ENCODE results near the gene PLA2G7.
"Not testable (repeated sequence)": the region's sequence is repeated elsewhere in the genome, so short reads cannot be mapped to it uniquely, and the experiment has no call there.

PLA2G7 gene

GRCh38 chr6:46773201-46773855 lies 38.2 kb upstream of the PLA2G7 start:
- Histone ChIP-seq H3K27ac (ENCODE audit: insufficient read depth in 1 of 2, low read depth in 1 of 2, low read length in 2 of 2, poor library complexity in 1 of 2, severe bottlenecking in 2 of 2) (no peak overlapping the region), H3K4me3 (ENCODE audit: control insufficient read depth in 1 of 7, extremely low read depth in 1 of 7, insufficient read depth in 4 of 7, low read depth in 2 of 7, low read length in 6 of 7) (no peak overlapping the region), H3K36me3 (ENCODE audit: control insufficient read depth in 4 of 4, insufficient read depth in 4 of 4, low read length in 3 of 4) (no peaks in the 10 kb centered on the region), H3K27me3 (replicated peaks in 2 of 5; ENCODE audit: control insufficient read depth in 4 of 5, insufficient read depth in 5 of 5, low read length in 4 of 5) (no peaks in the 10 kb centered on the region), H3K4me1 (ENCODE audit: control extremely low read depth in 1 of 4, control insufficient read depth in 4 of 4, insufficient read depth in 4 of 4, low read length in 3 of 4) (peaks cover 0 to 27% (median 5%) of the 10 kb centered on the region in 4 experiments), H3K9me3 (ENCODE audit: control extremely low read depth in 1 of 5, control insufficient read depth in 4 of 5, insufficient read depth in 2 of 5, low read depth in 1 of 5, low read length in 4 of 5) (no peaks in the 10 kb centered on the region)
- no CpG with 5 or more reads among the region's 1 CpG for WGBS (ENCODE audit: insufficient coverage)
- ChIA-PET CTCF (no interaction called here), POLR2A (no interaction called here)
- no peak for DNase-seq

GRCh38 chr6:46772762-46773161 lies 37.6 kb upstream of the PLA2G7 start:
- 33% methylated on average over 1 of the region's 2 CpGs for WGBS (ENCODE audit: insufficient coverage)
- Histone ChIP-seq H3K27me3 (replicated peaks in 2 of 5; ENCODE audit: control insufficient read depth in 4 of 5, insufficient read depth in 5 of 5, low read length in 4 of 5) (no peaks in the 10 kb centered on the region), H3K9me3 (ENCODE audit: control extremely low read depth in 1 of 5, control insufficient read depth in 4 of 5, insufficient read depth in 2 of 5, low read depth in 1 of 5, low read length in 4 of 5) (no peaks in the 10 kb centered on the region), H3K4me1 (ENCODE audit: control extremely low read depth in 1 of 4, control insufficient read depth in 4 of 4, insufficient read depth in 4 of 4, low read length in 3 of 4) (peaks cover 0 to 27% (median 5%) of the 10 kb centered on the region in 4 experiments), H3K4me3 (ENCODE audit: control insufficient read depth in 1 of 7, extremely low read depth in 1 of 7, insufficient read depth in 4 of 7, low read depth in 2 of 7, low read length in 6 of 7) (no peak overlapping the region), H3K27ac (ENCODE audit: insufficient read depth in 1 of 2, low read depth in 1 of 2, low read length in 2 of 2, poor library complexity in 1 of 2, severe bottlenecking in 2 of 2) (no peak overlapping the region), H3K36me3 (ENCODE audit: control insufficient read depth in 4 of 4, insufficient read depth in 4 of 4, low read length in 3 of 4) (no peaks in the 10 kb centered on the region)
- ChIA-PET CTCF (no interaction called here), POLR2A (no interaction called here)
- peak in 2 of 3 donors; percentile 62 to 66 for DNase-seq

DNA sequence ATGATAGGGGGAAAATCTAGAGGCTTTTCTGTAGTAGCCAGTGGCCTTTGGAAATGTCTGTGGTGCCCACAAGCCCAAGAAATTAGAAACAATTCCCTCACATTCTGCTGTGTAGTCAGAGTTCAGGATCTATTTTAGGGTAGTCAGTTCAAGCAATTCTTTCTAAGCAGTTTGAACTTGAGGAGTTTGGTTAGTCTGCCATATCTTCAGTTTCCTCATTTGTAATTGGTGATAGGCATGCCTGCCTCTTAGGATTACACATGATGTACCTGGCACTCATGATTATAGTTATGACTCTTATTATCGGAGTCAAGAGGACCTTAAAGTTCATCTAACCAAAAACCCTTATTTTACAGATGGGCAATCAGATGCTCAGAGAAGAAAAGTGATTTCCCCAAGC lies 36.8 kb upstream of the PLA2G7 start:
- Histone ChIP-seq H3K36me3 (ENCODE audit: control insufficient read depth in 4 of 4, insufficient read depth in 4 of 4, low read length in 3 of 4) (no peaks in the 10 kb centered on the region), H3K4me1 (ENCODE audit: control extremely low read depth in 1 of 4, control insufficient read depth in 4 of 4, insufficient read depth in 4 of 4, low read length in 3 of 4) (peaks cover 0 to 27% (median 5%) of the 10 kb centered on the region in 4 experiments), H3K4me3 (ENCODE audit: control insufficient read depth in 1 of 7, extremely low read depth in 1 of 7, insufficient read depth in 4 of 7, low read depth in 2 of 7, low read length in 6 of 7) (no peak overlapping the region), H3K27me3 (replicated peaks in 2 of 5; ENCODE audit: control insufficient read depth in 4 of 5, insufficient read depth in 5 of 5, low read length in 4 of 5) (no peaks in the 10 kb centered on the region), H3K9me3 (ENCODE audit: control extremely low read depth in 1 of 5, control insufficient read depth in 4 of 5, insufficient read depth in 2 of 5, low read depth in 1 of 5, low read length in 4 of 5) (peaks cover 0 to 3% (median 0%) of the 10 kb centered on the region in 5 experiments), H3K27ac (ENCODE audit: insufficient read depth in 1 of 2, low read depth in 1 of 2, low read length in 2 of 2, poor library complexity in 1 of 2, severe bottlenecking in 2 of 2) (no peak overlapping the region)
- CTCF ChIA-PET, result no interaction called here
- POLR2A ChIA-PET, result no interaction called here
- DNase-seq, result peak in 1 of 3 donors; percentile 26
- WGBS (ENCODE audit: insufficient coverage), result no CpG with 5 or more reads among the region's 1 CpG

DNA sequence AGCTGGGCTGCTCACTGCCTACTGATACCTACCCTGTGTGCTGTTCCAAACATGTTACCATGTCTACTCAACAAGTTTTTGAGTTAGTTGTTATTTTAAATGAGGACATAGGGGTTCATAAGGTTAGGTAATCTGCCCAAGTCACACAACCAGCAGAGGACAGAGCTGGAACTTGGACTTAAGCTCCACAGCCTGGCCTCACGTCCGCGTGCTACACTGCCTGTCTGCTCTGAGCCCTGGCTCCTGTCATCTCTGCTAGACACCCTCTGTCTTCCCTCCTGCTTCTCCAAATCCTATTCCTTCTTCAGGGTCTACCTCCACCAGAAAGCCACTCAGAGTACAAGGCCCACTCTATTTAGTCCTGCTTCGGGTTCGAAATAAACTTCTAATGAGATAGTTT lies 29.8 kb upstream of the PLA2G7 start:
- DNase-seq, result no peak
- Histone ChIP-seq H3K9me3 (ENCODE audit: control extremely low read depth in 1 of 5, control insufficient read depth in 4 of 5, insufficient read depth in 2 of 5, low read depth in 1 of 5, low read length in 4 of 5) (peaks cover 0 to 3% (median 0%) of the 10 kb centered on the region in 5 experiments), H3K4me1 (ENCODE audit: control extremely low read depth in 1 of 4, control insufficient read depth in 4 of 4, insufficient read depth in 4 of 4, low read length in 3 of 4) (no peaks in the 10 kb centered on the region), H3K4me3 (ENCODE audit: control insufficient read depth in 1 of 7, extremely low read depth in 1 of 7, insufficient read depth in 4 of 7, low read depth in 2 of 7, low read length in 6 of 7) (no peak overlapping the region), H3K27ac (ENCODE audit: insufficient read depth in 1 of 2, low read depth in 1 of 2, low read length in 2 of 2, poor library complexity in 1 of 2, severe bottlenecking in 2 of 2) (no peak overlapping the region), H3K36me3 (ENCODE audit: control insufficient read depth in 4 of 4, insufficient read depth in 4 of 4, low read length in 3 of 4) (no peaks in the 10 kb centered on the region), H3K27me3 (replicated peaks in 2 of 5; ENCODE audit: control insufficient read depth in 4 of 5, insufficient read depth in 5 of 5, low read length in 4 of 5) (no peaks in the 10 kb centered on the region)
- CTCF ChIA-PET, result interaction anchor here (1.4 kb wide), 1 partner anchor 33 kb away, joined by 3 read pairs; no protein-coding TSS in a partner anchor
- POLR2A ChIA-PET, result no interaction called here
- WGBS (ENCODE audit: insufficient coverage), result 92% methylated on average over 5 of the region's 5 CpGs

DNA sequence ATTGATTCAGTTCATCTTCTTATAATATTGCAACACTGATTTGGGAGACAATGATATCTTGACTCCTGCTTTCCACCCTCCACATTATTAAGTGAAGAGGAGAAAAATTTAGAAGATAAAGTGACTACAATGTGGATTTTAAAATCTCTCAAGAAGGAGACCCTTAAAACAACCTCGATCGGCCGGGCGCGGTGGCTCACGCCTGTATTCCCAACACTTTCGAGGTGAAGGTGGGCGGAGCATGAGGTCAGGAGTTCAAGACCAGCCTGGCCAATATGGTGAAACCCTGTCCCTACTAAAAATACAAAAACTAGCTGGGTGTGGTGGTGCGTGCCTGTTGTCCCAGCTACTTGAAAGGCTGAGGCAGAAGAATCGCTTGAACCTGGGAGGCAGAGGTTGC lies 29.1 kb upstream of the PLA2G7 start:
- WGBS (ENCODE audit: insufficient coverage), result 97% methylated on average over 10 of the region's 10 CpGs
- H3K9me3 ChIP-seq (ENCODE audit: control extremely low read depth in 1 of 5, control insufficient read depth in 4 of 5, insufficient read depth in 2 of 5, low read depth in 1 of 5, low read length in 4 of 5); H3K36me3 ChIP-seq (ENCODE audit: control insufficient read depth in 4 of 4, insufficient read depth in 4 of 4, low read length in 3 of 4); POLR2A ChIA-PET; H3K27ac ChIP-seq (ENCODE audit: insufficient read depth in 1 of 2, low read depth in 1 of 2, low read length in 2 of 2, poor library complexity in 1 of 2, severe bottlenecking in 2 of 2); H3K4me1 ChIP-seq (ENCODE audit: control extremely low read depth in 1 of 4, control insufficient read depth in 4 of 4, insufficient read depth in 4 of 4, low read length in 3 of 4); H3K27me3 ChIP-seq (replicated peaks in 2 of 5; ENCODE audit: control insufficient read depth in 4 of 5, insufficient read depth in 5 of 5, low read length in 4 of 5); H3K4me3 ChIP-seq (ENCODE audit: control insufficient read depth in 1 of 7, extremely low read depth in 1 of 7, insufficient read depth in 4 of 7, low read depth in 2 of 7, low read length in 6 of 7); CTCF ChIA-PET; DNase-seq: not testable (repeated sequence)

DNA sequence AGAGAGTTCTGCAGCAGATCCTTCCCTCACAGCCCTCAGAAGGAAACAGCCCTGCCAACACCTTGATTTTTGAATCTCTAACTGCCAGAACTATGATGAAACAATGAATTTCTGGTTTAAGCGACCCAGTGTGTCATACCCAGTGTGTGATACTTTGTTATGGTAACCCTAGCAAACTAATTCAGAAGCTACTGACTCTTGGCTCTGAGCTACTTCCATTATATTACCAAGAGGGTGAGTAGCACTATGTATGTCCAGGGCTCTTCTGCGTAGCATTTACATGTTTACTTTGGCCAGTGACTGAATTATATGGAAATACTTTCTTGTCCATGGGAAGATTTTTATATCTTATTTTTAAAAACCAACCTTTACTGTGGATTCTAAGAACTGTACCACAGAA lies 28.3 kb upstream of the PLA2G7 start:
- Histone ChIP-seq H3K4me3 (ENCODE audit: control insufficient read depth in 1 of 7, extremely low read depth in 1 of 7, insufficient read depth in 4 of 7, low read depth in 2 of 7, low read length in 6 of 7) (no peak overlapping the region), H3K27me3 (replicated peaks in 2 of 5; ENCODE audit: control insufficient read depth in 4 of 5, insufficient read depth in 5 of 5, low read length in 4 of 5) (no peaks in the 10 kb centered on the region), H3K4me1 (ENCODE audit: control extremely low read depth in 1 of 4, control insufficient read depth in 4 of 4, insufficient read depth in 4 of 4, low read length in 3 of 4) (no peaks in the 10 kb centered on the region), H3K9me3 (ENCODE audit: control extremely low read depth in 1 of 5, control insufficient read depth in 4 of 5, insufficient read depth in 2 of 5, low read depth in 1 of 5, low read length in 4 of 5) (peaks cover 0 to 3% (median 0%) of the 10 kb centered on the region in 5 experiments), H3K27ac (ENCODE audit: insufficient read depth in 1 of 2, low read depth in 1 of 2, low read length in 2 of 2, poor library complexity in 1 of 2, severe bottlenecking in 2 of 2) (no peak overlapping the region), H3K36me3 (ENCODE audit: control insufficient read depth in 4 of 4, insufficient read depth in 4 of 4, low read length in 3 of 4) (no peaks in the 10 kb centered on the region)
- no CpG with 5 or more reads among the region's 2 CpGs for WGBS (ENCODE audit: insufficient coverage)
- ChIA-PET POLR2A (no interaction called here), CTCF (no interaction called here)
- DNase-seq, result no peak

- WGBS (ENCODE audit: insufficient coverage), result 100% methylated on average over 3 of the region's 3 CpGs
- H3K4me3 ChIP-seq (ENCODE audit: control insufficient read depth in 1 of 7, extremely low read depth in 1 of 7, insufficient read depth in 4 of 7, low read depth in 2 of 7, low read length in 6 of 7), result no peak overlapping the region
These were observed 25.8 kb upstream of the PLA2G7 start for GRCh38 chr6:46760925-46761324.

More at GRCh38 chr6:46760925-46761324, 25.8 kb upstream of the PLA2G7 start:
- Histone ChIP-seq H3K27me3 (replicated peaks in 2 of 5; ENCODE audit: control insufficient read depth in 4 of 5, insufficient read depth in 5 of 5, low read length in 4 of 5) (no peaks in the 10 kb centered on the region), H3K9me3 (ENCODE audit: control extremely low read depth in 1 of 5, control insufficient read depth in 4 of 5, insufficient read depth in 2 of 5, low read depth in 1 of 5, low read length in 4 of 5) (peaks cover 0 to 2% (median 0%) of the 10 kb centered on the region in 5 experiments), H3K27ac (ENCODE audit: insufficient read depth in 1 of 2, low read depth in 1 of 2, low read length in 2 of 2, poor library complexity in 1 of 2, severe bottlenecking in 2 of 2) (no peak overlapping the region), H3K4me1 (ENCODE audit: control extremely low read depth in 1 of 4, control insufficient read depth in 4 of 4, insufficient read depth in 4 of 4, low read length in 3 of 4) (no peaks in the 10 kb centered on the region), H3K36me3 (ENCODE audit: control insufficient read depth in 4 of 4, insufficient read depth in 4 of 4, low read length in 3 of 4) (no peaks in the 10 kb centered on the region)
- DNase-seq, result no peak
- POLR2A ChIA-PET, result no interaction called here
- CTCF ChIA-PET, result no interaction called here
